HepG2 (cell line): Measurements from ENCODE around the gene SLC35B1.

Experiments used
- ZBTB40 ChIP-seq, 2 experiments: fragments of 450-650 bp in 1 of 2; sonication (generic) in 1 of 2; formaldehyde crosslinking in 1 of 2; IDR thresholded peaks; 2 replicates each; pipeline versions ENCODE4 v1.6.1 to v1.8.0; 2016 to 2022; ENCODE audit warnings: antibody characterized with exemption in 1 of 2, mild to moderate bottlenecking in 1 of 2, missing genetic modification reagents in 1 of 2
- ZNF644 ChIP-seq: IDR thresholded peaks from 2 replicates; pipeline ENCODE4 v1.6.1; 2016; ENCODE audit warnings: low read depth

- TF ChIP-seq ZNF644 (no peak), ZBTB40 (IDR thresholded peaks at IDR 0.05) (no peak), ZBTB40 (CRISPR knock-in tag; IDR thresholded peaks at IDR 0.05) (no peak)
Observed at GRCh38 chr17:49691677-49692191, 16.0 kb downstream of the SLC35B1 start.
